Cardiac fibroblast (primary cell): ENCODE results near the gene BAD.
A peak's percentile ranks its signal among the peaks of the same experiment; 100 is the strongest.

Experiments used
- DNase-seq, 2 donors: peaks; one replicate each; pipeline versions ENCODE4 v3.0.0 to v3.0.0-alpha.2; 2010; ENCODE audit warnings: low read depth in 2 of 2
- H3K4me3 ChIP-seq, 2 donors: replicated peaks in 1 of 2; 1 replicate in 1 of 2; 2 replicates in 1 of 2; pipeline ENCODE4 v1.5.1; 2011; ENCODE audit warnings: low read depth in 2 of 2, low read length in 2 of 2, mild to moderate bottlenecking in 2 of 2, moderate library complexity in 1 of 2
- TF ChIP-seq, protein P1 (sequence below): IDR thresholded peaks from one replicate; pipeline ENCODE4 v1.5.1; 2011; ENCODE audit warnings: low read depth, mild to moderate bottlenecking, low read length, inconsistent platforms

The BAD gene

DNA sequence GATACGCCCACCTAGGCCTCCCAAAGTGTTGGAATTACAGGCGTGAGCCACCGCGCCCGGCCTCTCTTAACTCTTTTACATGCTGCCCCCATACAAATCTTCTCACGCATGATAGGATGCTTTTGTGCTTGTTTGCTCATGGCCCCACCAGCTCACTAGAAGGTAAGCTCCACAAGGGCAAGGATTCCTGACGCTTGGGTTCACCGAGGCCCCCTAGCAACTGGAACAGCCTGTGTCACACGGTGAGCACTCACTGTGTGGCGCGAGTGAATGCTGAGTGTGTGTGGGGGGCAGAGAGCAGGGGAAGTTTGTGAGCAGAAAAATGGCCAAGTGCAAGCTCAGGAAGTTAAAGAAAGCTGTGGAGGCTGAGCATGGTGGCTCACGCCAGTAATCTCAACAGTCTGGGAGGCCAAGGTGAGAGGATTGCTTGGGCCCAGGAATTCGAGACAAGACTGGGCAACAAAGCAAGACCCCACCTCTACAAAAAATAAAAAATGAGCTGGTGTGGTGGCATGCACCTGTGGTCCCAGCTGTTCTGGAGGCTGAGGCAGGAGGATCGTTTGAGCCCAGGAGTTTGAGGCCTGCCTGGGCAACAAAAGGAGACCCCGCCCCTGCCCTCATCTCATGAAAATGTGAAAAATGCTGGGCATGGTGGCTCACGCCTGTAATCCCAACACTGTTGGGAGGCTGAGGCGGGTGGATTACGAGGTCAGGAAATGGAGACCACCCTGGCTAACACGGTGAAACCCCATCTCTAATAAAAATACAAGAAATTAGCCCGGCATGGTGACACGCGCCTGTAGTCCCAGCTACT, 2.3 kb downstream of the BAD start:
- no peak for DNase-seq
- TF ChIP-seq, protein P1, sequence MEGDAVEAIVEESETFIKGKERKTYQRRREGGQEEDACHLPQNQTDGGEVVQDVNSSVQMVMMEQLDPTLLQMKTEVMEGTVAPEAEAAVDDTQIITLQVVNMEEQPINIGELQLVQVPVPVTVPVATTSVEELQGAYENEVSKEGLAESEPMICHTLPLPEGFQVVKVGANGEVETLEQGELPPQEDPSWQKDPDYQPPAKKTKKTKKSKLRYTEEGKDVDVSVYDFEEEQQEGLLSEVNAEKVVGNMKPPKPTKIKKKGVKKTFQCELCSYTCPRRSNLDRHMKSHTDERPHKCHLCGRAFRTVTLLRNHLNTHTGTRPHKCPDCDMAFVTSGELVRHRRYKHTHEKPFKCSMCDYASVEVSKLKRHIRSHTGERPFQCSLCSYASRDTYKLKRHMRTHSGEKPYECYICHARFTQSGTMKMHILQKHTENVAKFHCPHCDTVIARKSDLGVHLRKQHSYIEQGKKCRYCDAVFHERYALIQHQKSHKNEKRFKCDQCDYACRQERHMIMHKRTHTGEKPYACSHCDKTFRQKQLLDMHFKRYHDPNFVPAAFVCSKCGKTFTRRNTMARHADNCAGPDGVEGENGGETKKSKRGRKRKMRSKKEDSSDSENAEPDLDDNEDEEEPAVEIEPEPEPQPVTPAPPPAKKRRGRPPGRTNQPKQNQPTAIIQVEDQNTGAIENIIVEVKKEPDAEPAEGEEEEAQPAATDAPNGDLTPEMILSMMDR, result no peak
- no peak overlapping the region for H3K4me3 ChIP-seq

DNA sequence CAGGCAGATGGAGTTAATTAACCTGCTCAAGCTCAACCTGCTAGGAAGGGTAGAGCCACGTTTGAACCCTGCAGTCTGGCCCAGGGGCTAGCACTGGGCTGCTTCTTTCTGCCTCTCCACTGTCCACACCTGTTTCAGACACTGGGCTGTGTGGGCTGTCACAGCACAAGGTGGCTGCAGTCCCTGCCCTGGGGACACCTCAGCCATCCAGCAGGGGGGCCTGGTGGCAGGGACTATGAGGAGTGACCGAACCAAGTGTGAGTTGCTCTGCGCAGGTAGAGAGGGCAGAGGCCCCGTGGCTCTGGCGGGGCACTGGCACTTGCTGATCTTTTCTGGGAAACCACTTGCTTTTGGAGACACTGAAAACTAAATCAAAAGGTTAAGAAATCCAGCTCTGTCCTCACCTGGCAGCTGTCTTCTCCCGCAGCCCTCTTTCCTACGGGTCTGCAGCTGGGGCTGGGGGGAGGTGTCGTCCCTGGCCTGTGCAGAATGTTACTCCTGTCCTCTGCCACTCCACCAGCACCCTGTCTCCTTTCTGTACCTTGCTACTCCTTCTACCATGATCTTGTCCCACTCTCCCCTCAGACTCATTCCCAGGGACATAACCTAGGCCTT, 5.8 kb downstream of the BAD start:
- DNase-seq, result no peak
- TF ChIP-seq, protein P1, result no peak
- H3K4me3 ChIP-seq, result no peak overlapping the region

- TF ChIP-seq, protein P1, result no peak
- DNase-seq, result peak in 1 of 2 donors; percentile 28
- H3K4me3 ChIP-seq, result no peak overlapping the region
These were observed 7.6 kb downstream of the BAD start for GRCh38 chr11:64276653-64277431.

DNA sequence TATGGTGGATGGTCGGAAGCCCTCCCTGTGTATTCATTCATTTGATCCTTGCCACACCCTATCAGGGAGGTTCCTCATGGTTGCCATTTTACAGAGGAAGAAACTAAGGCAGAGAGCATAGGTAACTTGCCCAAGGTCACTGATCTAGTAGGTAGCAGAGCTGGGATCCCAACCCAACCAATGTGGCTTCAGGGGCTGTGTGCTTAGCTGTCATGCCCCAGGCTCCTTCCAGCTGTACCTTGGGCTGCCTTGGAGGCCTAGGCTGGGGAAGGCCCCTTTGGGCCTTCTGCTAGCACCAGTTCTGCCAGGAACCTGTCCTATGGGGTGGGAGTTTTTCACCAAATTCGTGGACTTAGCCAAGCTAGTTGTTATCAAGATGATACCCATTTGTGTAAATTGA, 8.6 kb downstream of the BAD start:
- no peak overlapping the region for H3K4me3 ChIP-seq
- no peak for DNase-seq
- TF ChIP-seq, protein P1, result no peak

- H3K4me3 ChIP-seq, result no peak overlapping the region
- TF ChIP-seq, protein P1, result no peak
These were observed 9.2 kb downstream of the BAD start for GRCh38 chr11:64275031-64275800.

DNA sequence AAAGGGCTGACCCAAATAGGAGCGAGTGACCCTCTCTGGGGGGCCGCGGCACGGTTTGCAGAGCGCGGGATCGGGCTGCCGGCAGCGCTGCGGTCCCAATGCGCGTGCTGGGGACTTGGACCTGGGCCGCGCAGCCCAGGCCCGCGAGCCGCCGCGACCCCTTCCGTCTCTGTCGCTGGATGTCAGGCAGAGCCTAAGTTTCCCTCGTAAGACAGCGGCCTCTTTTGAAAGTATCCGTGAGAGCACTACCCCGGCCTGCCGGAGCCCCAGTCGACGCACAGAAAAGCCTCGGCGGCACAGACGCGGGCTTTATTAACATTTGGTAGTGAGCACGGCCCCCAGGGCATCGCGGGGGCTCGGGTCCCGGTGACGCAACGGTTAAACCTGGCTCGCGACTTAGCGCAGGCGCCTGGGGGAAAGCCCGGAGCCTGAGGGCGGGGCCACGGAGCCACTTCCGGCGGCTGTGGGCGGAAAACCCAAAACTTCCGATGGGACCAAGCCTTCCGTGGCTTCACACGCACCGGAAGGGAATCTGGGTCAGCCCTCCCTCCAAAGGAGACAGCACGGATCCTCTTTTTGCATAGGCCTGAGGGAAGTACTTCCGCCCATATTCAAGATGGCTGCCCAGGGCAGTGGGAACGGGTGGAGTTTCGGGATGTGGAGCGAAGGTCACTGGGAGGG, 14.8 kb downstream of the BAD start:
- peak overlapping the region; percentile 64 to 69 for H3K4me3 ChIP-seq
- TF ChIP-seq, protein P1, result no peak

More at GRCh38 chr11:64275031-64275800, 9.2 kb downstream of the BAD start:
- DNase-seq, result no peak

More for the DNA sequence above, 14.8 kb downstream of the BAD start:
- peak; percentile 100 for DNase-seq
